ENCODE measurements around the gene IER2.

The IER2 gene

GRCh38 chr19:13150187-13150930, at the start of gene IER2, which contains the start of gene STX10:
Gene IER2, plus strand, starts transcription at chr19:13150411. Its CDS starts 2,776 bp downstream, at chr19:13153187.
Gene STX10, minus strand, starts transcription at chr19:13150375. Its CDS starts 202 bp downstream, at chr19:13150173.
- CTCF ChIA-PET: interaction anchor here (0.6 to 1.8 kb wide), 8 partner anchors 13 to 63 kb away, joined by 3 to 7 read pairs (median 4); partner anchors contain the start of gene NACC1
- Mint-ChIP-seq H3K27ac (peak within 1 kb of the TSS; percentile 99), H3K9me3 (no peaks in the 10 kb centered on the region), H3K36me3 (peaks cover 37% of the 10 kb centered on the region), H3K4me3 (peak within 1 kb of the TSS; percentile 99), H3K27me3 (peaks cover 15% of the 10 kb centered on the region), H3K4me1 (peaks cover 28% of the 10 kb centered on the region)
- DNase-seq: peak; percentile 96

GRCh38 chr19:13100841-13101589, 49.2 kb upstream of the IER2 start:
- DNase-seq: no peak
- peak overlapping the region; percentile 78 for H3K27ac Mint-ChIP-seq
- peak overlapping the region; percentile 69 for H3K4me3 Mint-ChIP-seq
- CTCF ChIA-PET: interaction anchor here (1.3 kb wide), 1 partner anchor 39 kb away, joined by 3 read pairs; no protein-coding TSS in a partner anchor
- H3K36me3 Mint-ChIP-seq: peaks cover 9% of the 10 kb centered on the region
- peaks cover 51% of the 10 kb centered on the region for H3K27me3 Mint-ChIP-seq
- no peaks in the 10 kb centered on the region for H3K9me3 Mint-ChIP-seq
- peaks cover 71% of the 10 kb centered on the region for H3K4me1 Mint-ChIP-seq

GRCh38 chr19:13101590-13102415, 48.4 kb upstream of the IER2 start:
- peak overlapping the region; percentile 78 for H3K27ac Mint-ChIP-seq
- H3K27me3 Mint-ChIP-seq: peaks cover 43% of the 10 kb centered on the region
- peaks cover 9% of the 10 kb centered on the region for H3K36me3 Mint-ChIP-seq
- H3K4me3 Mint-ChIP-seq: peak overlapping the region; percentile 69
- CTCF ChIA-PET: no interaction called here
- H3K9me3 Mint-ChIP-seq: no peaks in the 10 kb centered on the region
- H3K4me1 Mint-ChIP-seq: peaks cover 67% of the 10 kb centered on the region
- DNase-seq: no peak

- peaks cover 38% of the 10 kb centered on the region for H3K27me3 Mint-ChIP-seq
- H3K4me1 Mint-ChIP-seq: peaks cover 62% of the 10 kb centered on the region
- peaks cover 8% of the 10 kb centered on the region for H3K36me3 Mint-ChIP-seq
- H3K9me3 Mint-ChIP-seq: no peaks in the 10 kb centered on the region
- DNase-seq: no peak
- H3K27ac Mint-ChIP-seq: no peak overlapping the region
- CTCF ChIA-PET: no interaction called here
- peak overlapping the region; percentile 69 for H3K4me3 Mint-ChIP-seq
Measured at GRCh38 chr19:13102416-13102665, 47.9 kb upstream of the IER2 start.

GRCh38 chr19:13102666-13103580, 47.3 kb upstream of the IER2 start, which contains the start of gene LYL1:
Gene LYL1, minus strand, starts transcription at chr19:13102858. Its CDS starts 1,687 bp downstream, at chr19:13101171.
- peak; percentile 58 for DNase-seq
- CTCF ChIA-PET: interaction anchor here (1.0 kb wide), 1 partner anchor 61 kb away, joined by 3 read pairs; no protein-coding TSS in a partner anchor
- Mint-ChIP-seq H3K27me3 (peaks cover 32% of the 10 kb centered on the region), H3K4me3 (peak within 1 kb of the TSS; percentile 76), H3K4me1 (peaks cover 58% of the 10 kb centered on the region), H3K9me3 (no peaks in the 10 kb centered on the region), H3K27ac (peak within 1 kb of the TSS; percentile 78), H3K36me3 (peaks cover 12% of the 10 kb centered on the region)

- H3K4me3 Mint-ChIP-seq: peak overlapping the region; percentile 82
- peaks cover 12% of the 10 kb centered on the region for H3K36me3 Mint-ChIP-seq
- peaks cover 24% of the 10 kb centered on the region for H3K27me3 Mint-ChIP-seq
- CTCF ChIA-PET: interaction anchor here (1.0 to 2.5 kb wide), 8 partner anchors 8 to 139 kb away, joined by 3 to 23 read pairs (median 6); partner anchors contain the start of genes IER2, NACC1 and STX10
- H3K9me3 Mint-ChIP-seq: no peaks in the 10 kb centered on the region
- H3K27ac Mint-ChIP-seq: peak overlapping the region; percentile 88
- no peak for DNase-seq
- H3K4me1 Mint-ChIP-seq: peaks cover 51% of the 10 kb centered on the region
Measured at GRCh38 chr19:13103581-13104359, 46.4 kb upstream of the IER2 start.

- Mint-ChIP-seq H3K27me3 (peaks cover 17% of the 10 kb centered on the region), H3K27ac (peak overlapping the region; percentile 88), H3K4me3 (peak overlapping the region; percentile 82), H3K4me1 (peaks cover 48% of the 10 kb centered on the region), H3K36me3 (peaks cover 14% of the 10 kb centered on the region), H3K9me3 (no peaks in the 10 kb centered on the region)
- peak; percentile 79 for DNase-seq
- CTCF ChIA-PET: interaction anchor here (1.0 to 2.5 kb wide), 13 partner anchors 9 to 140 kb away, joined by 3 to 23 read pairs (median 5); partner anchors contain the start of genes IER2, NACC1 and STX10
Measured at GRCh38 chr19:13104360-13104847, 45.8 kb upstream of the IER2 start.

GRCh38 chr19:13104848-13105711, 45.1 kb upstream of the IER2 start:
- no peaks in the 10 kb centered on the region for H3K9me3 Mint-ChIP-seq
- H3K4me3 Mint-ChIP-seq: peak overlapping the region; percentile 82
- peak overlapping the region; percentile 88 for H3K27ac Mint-ChIP-seq
- H3K36me3 Mint-ChIP-seq: peaks cover 11% of the 10 kb centered on the region
- H3K27me3 Mint-ChIP-seq: peaks cover 11% of the 10 kb centered on the region
- CTCF ChIA-PET: interaction anchor here (1.0 to 2.5 kb wide), 13 partner anchors 8 to 140 kb away, joined by 3 to 23 read pairs (median 5); partner anchors contain the start of genes IER2, NACC1 and STX10
- H3K4me1 Mint-ChIP-seq: peaks cover 41% of the 10 kb centered on the region
- peak; percentile 64 for DNase-seq

- CTCF ChIA-PET: no interaction called here
- H3K4me3 Mint-ChIP-seq: no peak overlapping the region
- no peaks in the 10 kb centered on the region for H3K9me3 Mint-ChIP-seq
Measured at GRCh38 chr19:13109361-13110098, 40.7 kb upstream of the IER2 start.

GRCh38 chr19:13110099-13110610, 40.1 kb upstream of the IER2 start:
- DNase-seq: no peak
- no peak overlapping the region for H3K27ac Mint-ChIP-seq
- peaks cover 10% of the 10 kb centered on the region for H3K4me1 Mint-ChIP-seq
- CTCF ChIA-PET: no interaction called here
- no peaks in the 10 kb centered on the region for H3K9me3 Mint-ChIP-seq
- peaks cover 9% of the 10 kb centered on the region for H3K36me3 Mint-ChIP-seq
- H3K4me3 Mint-ChIP-seq: no peak overlapping the region
- H3K27me3 Mint-ChIP-seq: no peaks in the 10 kb centered on the region

More at GRCh38 chr19:13109361-13110098, 40.7 kb upstream of the IER2 start:
- no peak for DNase-seq
- Mint-ChIP-seq H3K36me3 (peaks cover 9% of the 10 kb centered on the region), H3K27me3 (no peaks in the 10 kb centered on the region), H3K27ac (no peak overlapping the region), H3K4me1 (peaks cover 9% of the 10 kb centered on the region)

GRCh38 chr19:13112555-13112954, 37.7 kb upstream of the IER2 start:
- H3K9me3 Mint-ChIP-seq: no peaks in the 10 kb centered on the region
- H3K36me3 Mint-ChIP-seq: peaks cover 12% of the 10 kb centered on the region
- CTCF ChIA-PET: interaction anchor here (1.4 kb wide), 1 partner anchor 147 kb away, joined by 3 read pairs; no protein-coding TSS in a partner anchor
- H3K27me3 Mint-ChIP-seq: no peaks in the 10 kb centered on the region
- peaks cover 19% of the 10 kb centered on the region for H3K4me1 Mint-ChIP-seq
- H3K27ac Mint-ChIP-seq: no peak overlapping the region
- no peak for DNase-seq
- no peak overlapping the region for H3K4me3 Mint-ChIP-seq

Data from activated naive CD4-positive, alpha-beta T cell treated with anti-CD3 and anti-CD28 coated beads, Interleukin-2, amount 10 ng/mL, durations not matched to agents 7 days and 5 days (primary cell).